Smooth muscle cell (in vitro differentiated cells): ENCODE measurements around the gene ZNF532. TPM values are rescaled to one million over a fixed set of nuclear protein-coding genes. Genes with fewer than 3 reads are reported as not detected.

ENCODE experiments used
- DNase-seq: peaks from one replicate; lab custom pipeline; 2025; ENCODE audit not compliant: unreplicated experiment; lab: John Stamatoyannopoulos, UW
- H2AFZ ChIP-seq: fragments of 200-600 bp; sonication (generic); 2 replicates; pipeline ENCODE4 v1.6.0; 2016; ENCODE audit warnings: antibody characterized with exemption, low read depth, mild to moderate bottlenecking
- H3F3A ChIP-seq: fragments of 200-600 bp; sonication (generic); 2 replicates; pipeline ENCODE4 v1.6.0; 2017; ENCODE audit warnings: antibody characterized with exemption, low read depth
- H3K27ac ChIP-seq: fragments of 200-600 bp; sonication (generic); 2 replicates; pipeline ENCODE4 v1.5.1; 2016; ENCODE audit warnings: low read depth, mild to moderate bottlenecking
- H3K27me3 ChIP-seq: fragments of 200-600 bp; sonication (generic); 2 replicates; pipeline ENCODE4 v1.6.1; 2016; ENCODE audit warnings: low read depth, mild to moderate bottlenecking
- H3K36me3 ChIP-seq: fragments of 200-600 bp; sonication (generic); 2 replicates; pipeline ENCODE4 v1.5.1; 2016; ENCODE audit warnings: low read depth
- H3K4me1 ChIP-seq: fragments of 200-600 bp; sonication (generic); 2 replicates; pipeline ENCODE4 v1.5.1; 2016; ENCODE audit warnings: low read depth
- H3K4me2 ChIP-seq: fragments of 200-600 bp; sonication (generic); 2 replicates; pipeline ENCODE4 v1.6.0; 2016; ENCODE audit warnings: mild to moderate bottlenecking
- H3K4me3 ChIP-seq: fragments of 200-600 bp; sonication (generic); 2 replicates; pipeline ENCODE4 v1.5.1; 2016; ENCODE audit warnings: mild to moderate bottlenecking
- H3K79me2 ChIP-seq: fragments of 200-600 bp; sonication (generic); 2 replicates; pipeline ENCODE4 v1.6.0; 2016; ENCODE audit warnings: low read depth, mild to moderate bottlenecking
- H3K9ac ChIP-seq: fragments of 200-600 bp; sonication (generic); 2 replicates; pipeline ENCODE4 v1.6.0; 2016; ENCODE audit warnings: low read depth
- H3K9me3 ChIP-seq: fragments of 200-600 bp; sonication (generic); replicated peaks from 2 replicates; pipeline ENCODE4 v1.5.1; 2016; ENCODE audit warnings: low read depth
- H4K20me1 ChIP-seq: fragments of 200-600 bp; sonication (generic); 2 replicates; pipeline ENCODE4 v1.6.0; 2016; ENCODE audit warnings: low read depth
- WGBS: methylation state at CpG from one replicate; pipeline ENCODE4 v1.1.7; 2016; ENCODE audit warnings: low lambda C conversion rate; 5-methylcytosine and 5-hydroxymethylcytosine counted together
- polyA plus RNA-seq: library from polyadenylated mRNA; unstranded; fragments of >200 nt; fragmentation: Nextera tagmentation; extraction: Ambion mirVana; gene quantifications from 2 replicates; pipeline ENCODE4 v1.2.1, GENCODE V29; 2016
- total RNA-seq: library from RNA; depleted of rRNA; stranded (reverse); fragments of >200 nt; gene quantifications from 2 replicates; pipeline ENCODE4 v1.2.3, GENCODE V29; 2014
- TF ChIP-seq, protein P1 (sequence below): fragments of 200-600 bp; sonication (generic); IDR thresholded peaks from 2 replicates; pipeline ENCODE4 v1.5.1; 2017; ENCODE audit warnings: borderline replicate concordance, mild to moderate bottlenecking, antibody characterized with exemption; ENCODE audit not compliant: insufficient read depth, poor library complexity, severe bottlenecking

ZNF532 gene
- total and polyA plus RNA-seq, 2 experiments from 2014 or later, result 31.6 to 126 TPM

DNA sequence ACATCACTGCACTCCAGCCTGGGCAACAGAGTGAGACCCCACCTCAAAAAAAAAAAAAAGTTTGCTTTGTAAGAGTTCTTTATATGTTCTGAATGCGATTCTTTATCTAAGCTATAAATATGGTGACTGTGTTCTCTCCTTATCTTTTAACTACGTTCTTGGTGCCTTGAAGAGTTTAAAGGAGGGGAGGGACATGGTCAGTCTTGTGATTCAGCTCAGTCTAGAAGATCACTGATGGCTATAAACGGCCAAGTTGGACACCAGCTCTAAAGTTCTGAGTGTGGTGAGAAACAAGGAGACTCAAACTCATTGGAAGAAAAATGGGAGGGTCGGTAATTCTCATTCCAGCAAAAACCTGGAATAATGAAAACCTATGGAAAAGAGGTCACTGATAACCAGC lies 146.6 kb downstream of the ZNF532 start:
- no peak for DNase-seq
- H3K79me2 ChIP-seq, result no peaks in the 10 kb centered on the region
- H3K4me3 ChIP-seq, result no peak overlapping the region
- TF ChIP-seq, protein P1, sequence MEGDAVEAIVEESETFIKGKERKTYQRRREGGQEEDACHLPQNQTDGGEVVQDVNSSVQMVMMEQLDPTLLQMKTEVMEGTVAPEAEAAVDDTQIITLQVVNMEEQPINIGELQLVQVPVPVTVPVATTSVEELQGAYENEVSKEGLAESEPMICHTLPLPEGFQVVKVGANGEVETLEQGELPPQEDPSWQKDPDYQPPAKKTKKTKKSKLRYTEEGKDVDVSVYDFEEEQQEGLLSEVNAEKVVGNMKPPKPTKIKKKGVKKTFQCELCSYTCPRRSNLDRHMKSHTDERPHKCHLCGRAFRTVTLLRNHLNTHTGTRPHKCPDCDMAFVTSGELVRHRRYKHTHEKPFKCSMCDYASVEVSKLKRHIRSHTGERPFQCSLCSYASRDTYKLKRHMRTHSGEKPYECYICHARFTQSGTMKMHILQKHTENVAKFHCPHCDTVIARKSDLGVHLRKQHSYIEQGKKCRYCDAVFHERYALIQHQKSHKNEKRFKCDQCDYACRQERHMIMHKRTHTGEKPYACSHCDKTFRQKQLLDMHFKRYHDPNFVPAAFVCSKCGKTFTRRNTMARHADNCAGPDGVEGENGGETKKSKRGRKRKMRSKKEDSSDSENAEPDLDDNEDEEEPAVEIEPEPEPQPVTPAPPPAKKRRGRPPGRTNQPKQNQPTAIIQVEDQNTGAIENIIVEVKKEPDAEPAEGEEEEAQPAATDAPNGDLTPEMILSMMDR, result no peak
- no peaks in the 10 kb centered on the region for H3K36me3 ChIP-seq
- WGBS, result 40% methylated on average over 4 of the region's 4 CpGs
- no peak overlapping the region for H3K27ac ChIP-seq
- no peaks in the 10 kb centered on the region for H4K20me1 ChIP-seq
- H3K27me3 ChIP-seq, result no peaks in the 10 kb centered on the region
- no peak overlapping the region for H3K4me2 ChIP-seq
- no peaks in the 10 kb centered on the region for H3K9me3 ChIP-seq
- H3K9ac ChIP-seq, result no peak overlapping the region
- peaks cover 8% of the 10 kb centered on the region for H3F3A ChIP-seq
- H2AFZ ChIP-seq, result no peak overlapping the region
- peaks cover 9% of the 10 kb centered on the region for H3K4me1 ChIP-seq

DNA sequence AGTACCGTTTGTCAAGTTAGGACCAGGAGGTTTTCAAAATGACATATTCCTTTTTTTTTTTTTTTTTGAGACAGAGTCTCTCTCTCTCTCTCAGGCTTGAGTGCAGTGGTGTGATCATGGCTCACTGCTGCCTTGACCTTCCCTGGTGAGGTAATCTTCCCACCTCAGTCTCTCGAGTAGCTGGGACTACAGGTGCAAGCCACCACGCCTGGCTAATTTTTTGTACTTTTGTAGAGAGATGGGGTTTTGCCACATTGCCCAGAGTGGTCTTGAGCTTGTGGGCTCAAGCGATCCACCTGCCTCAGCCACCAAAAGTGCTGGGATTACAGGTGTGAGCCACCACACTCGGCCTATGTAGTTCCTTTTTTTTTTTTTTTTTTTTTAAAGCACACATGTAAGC lies 147.1 kb downstream of the ZNF532 start:
- H3K9me3 ChIP-seq, result no peaks in the 10 kb centered on the region
- whole genome bisulfite sequencing, result 96% methylated on average over 5 of the region's 5 CpGs
- no peak for DNase-seq
- peaks cover 9% of the 10 kb centered on the region for H3K4me1 ChIP-seq
- peaks cover 8% of the 10 kb centered on the region for H3F3A ChIP-seq
- H3K4me2 ChIP-seq, result no peak overlapping the region
- H3K27ac ChIP-seq, result no peak overlapping the region
- no peaks in the 10 kb centered on the region for H4K20me1 ChIP-seq
- H3K36me3 ChIP-seq, result no peaks in the 10 kb centered on the region
- no peaks in the 10 kb centered on the region for H3K79me2 ChIP-seq
- TF ChIP-seq, protein P1, result no peak
- H3K4me3 ChIP-seq, result no peak overlapping the region
- no peak overlapping the region for H2AFZ ChIP-seq
- no peaks in the 10 kb centered on the region for H3K27me3 ChIP-seq
- H3K9ac ChIP-seq, result no peak overlapping the region

DNA sequence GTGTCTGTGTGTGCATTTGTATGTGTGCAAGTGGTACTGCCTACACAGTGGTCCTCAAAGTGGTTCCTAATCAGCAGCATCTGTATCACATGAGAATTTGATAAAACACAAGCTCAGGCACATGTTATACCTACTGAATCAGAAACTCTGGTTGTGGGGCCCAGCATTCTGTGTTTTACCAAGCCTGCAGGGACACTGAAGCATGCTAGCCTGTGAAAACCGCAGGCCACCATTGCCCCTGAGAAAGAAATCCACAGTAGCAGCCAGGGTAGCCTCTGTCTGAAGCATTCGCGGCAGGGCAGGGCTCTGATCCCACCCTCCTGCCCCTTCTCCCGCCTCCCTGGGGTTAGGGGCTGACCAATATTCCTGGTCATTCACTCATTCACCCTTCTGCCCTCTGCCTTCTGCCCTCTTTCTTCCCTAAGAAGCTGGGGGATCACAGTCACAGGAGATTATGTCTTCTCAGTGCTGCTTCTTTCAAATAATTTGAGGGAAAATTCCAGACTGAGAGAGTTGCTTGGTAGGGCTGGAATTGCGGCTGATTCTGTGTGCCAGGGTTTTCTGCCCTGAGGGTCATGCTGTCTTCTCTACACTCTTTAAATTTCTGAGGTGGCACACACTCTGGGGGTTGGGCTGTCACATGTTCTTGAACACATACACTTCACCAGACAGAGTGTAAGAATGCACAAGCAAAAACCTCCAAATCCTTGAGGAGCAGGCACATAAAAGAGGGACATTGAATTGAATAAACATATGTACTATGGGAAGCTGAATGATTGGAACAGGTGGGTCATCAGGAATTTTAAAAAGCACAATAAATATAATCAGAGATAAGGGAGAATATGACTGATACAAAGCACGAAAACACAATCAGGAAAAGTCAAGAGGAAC lies 148.4 kb downstream of the ZNF532 start:
- no peaks in the 10 kb centered on the region for H3K27me3 ChIP-seq
- H3K9me3 ChIP-seq, result no peaks in the 10 kb centered on the region
- H3K4me3 ChIP-seq, result no peak overlapping the region
- no peak overlapping the region for H3K4me2 ChIP-seq
- H3K79me2 ChIP-seq, result no peaks in the 10 kb centered on the region
- H4K20me1 ChIP-seq, result no peaks in the 10 kb centered on the region
- peak overlapping the region; percentile 20 for H3K27ac ChIP-seq
- H3K4me1 ChIP-seq, result peaks cover 9% of the 10 kb centered on the region
- no peak overlapping the region for H3K9ac ChIP-seq
- DNase-seq, result no peak
- peak overlapping the region; percentile 42 for H2AFZ ChIP-seq
- 68% methylated on average over 6 of the region's 6 CpGs for WGBS
- H3F3A ChIP-seq, result no peaks in the 10 kb centered on the region
- TF ChIP-seq, protein P1, result no peak
- H3K36me3 ChIP-seq, result no peaks in the 10 kb centered on the region
